ENCODE data around the gene FOXQ1.
"Not testable (repeated sequence)": the region's sequence is repeated elsewhere in the genome, so short reads cannot be mapped to it uniquely, and the experiment has no call there.

DNA sequence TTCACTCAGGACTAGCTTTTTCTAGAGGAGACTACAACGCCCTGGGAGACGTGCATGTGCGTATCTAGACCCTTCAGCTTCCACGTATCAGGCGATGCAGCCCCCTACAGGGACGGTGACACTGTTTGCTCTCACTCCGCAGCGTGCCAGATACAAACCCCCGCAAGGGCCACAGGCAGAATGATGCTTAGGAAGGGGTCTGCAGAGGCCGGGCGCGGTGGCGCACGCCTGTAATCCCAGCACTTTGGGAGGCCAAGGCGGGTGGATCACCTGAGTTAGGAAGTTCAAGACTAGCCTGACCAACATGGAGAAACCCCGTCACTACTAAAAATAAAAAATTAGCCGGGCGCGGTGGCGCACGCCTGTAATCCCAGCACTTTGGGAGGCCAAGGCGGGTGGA, 6.7 kb downstream of the FOXQ1 start:
- TF ChIP-seq, protein P1, sequence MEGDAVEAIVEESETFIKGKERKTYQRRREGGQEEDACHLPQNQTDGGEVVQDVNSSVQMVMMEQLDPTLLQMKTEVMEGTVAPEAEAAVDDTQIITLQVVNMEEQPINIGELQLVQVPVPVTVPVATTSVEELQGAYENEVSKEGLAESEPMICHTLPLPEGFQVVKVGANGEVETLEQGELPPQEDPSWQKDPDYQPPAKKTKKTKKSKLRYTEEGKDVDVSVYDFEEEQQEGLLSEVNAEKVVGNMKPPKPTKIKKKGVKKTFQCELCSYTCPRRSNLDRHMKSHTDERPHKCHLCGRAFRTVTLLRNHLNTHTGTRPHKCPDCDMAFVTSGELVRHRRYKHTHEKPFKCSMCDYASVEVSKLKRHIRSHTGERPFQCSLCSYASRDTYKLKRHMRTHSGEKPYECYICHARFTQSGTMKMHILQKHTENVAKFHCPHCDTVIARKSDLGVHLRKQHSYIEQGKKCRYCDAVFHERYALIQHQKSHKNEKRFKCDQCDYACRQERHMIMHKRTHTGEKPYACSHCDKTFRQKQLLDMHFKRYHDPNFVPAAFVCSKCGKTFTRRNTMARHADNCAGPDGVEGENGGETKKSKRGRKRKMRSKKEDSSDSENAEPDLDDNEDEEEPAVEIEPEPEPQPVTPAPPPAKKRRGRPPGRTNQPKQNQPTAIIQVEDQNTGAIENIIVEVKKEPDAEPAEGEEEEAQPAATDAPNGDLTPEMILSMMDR (IDR thresholded peaks at IDR 0.05), result not testable (repeated sequence)
- TF ChIP-seq POLR2A (IDR thresholded peaks at IDR 0.05), result not testable (repeated sequence)
